Measurements from ENCODE around the gene SRPK2. TPM values are rescaled to one million over a fixed set of nuclear protein-coding genes. Genes with fewer than 3 reads are reported as not detected.

SRPK2 gene
- total and polyA plus RNA-seq, 4 donors: 7.8 to 19.7 (median 16.7) TPM

GRCh38 chr7:105297309-105297708, 91.4 kb downstream of the SRPK2 start:
- H3K4me3 ChIP-seq (ENCODE audit: low read depth in 1 of 3, low read length in 3 of 3): no peak overlapping the region
- no peaks in the 10 kb centered on the region for H3K4me1 ChIP-seq (ENCODE audit: control insufficient read depth in 4 of 4, insufficient read depth in 4 of 4, low read length in 3 of 4)
- peaks cover 0 to 2% (median 0%) of the 10 kb centered on the region in 4 donors for H3K36me3 ChIP-seq (ENCODE audit: control insufficient read depth in 4 of 4, insufficient read depth in 3 of 4, low read depth in 1 of 4, low read length in 3 of 4)
- H3K27me3 ChIP-seq (ENCODE audit: control insufficient read depth in 4 of 4, insufficient read depth in 4 of 4, low read length in 3 of 4): no peaks in the 10 kb centered on the region
- H3K9me3 ChIP-seq (ENCODE audit: control insufficient read depth in 4 of 4, low read length in 3 of 4): no peaks in the 10 kb centered on the region
- WGBS: 97% methylated on average over 5 of the region's 5 CpGs
- TF ChIP-seq, protein P1, sequence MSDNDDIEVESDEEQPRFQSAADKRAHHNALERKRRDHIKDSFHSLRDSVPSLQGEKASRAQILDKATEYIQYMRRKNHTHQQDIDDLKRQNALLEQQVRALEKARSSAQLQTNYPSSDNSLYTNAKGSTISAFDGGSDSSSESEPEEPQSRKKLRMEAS (IDR thresholded peaks at IDR 0.05): no peak
- TF ChIP-seq REST (IDR thresholded peaks at IDR 0.05): no peak
- TF ChIP-seq HNF4A (conservative IDR thresholded peaks at IDR 0.05): no peak
- TF ChIP-seq YY1 (IDR thresholded peaks at IDR 0.05): no peak
- TF ChIP-seq RAD21 (IDR thresholded peaks at IDR 0.05): no peak
- no peak for TF ChIP-seq FOXA1 (IDR thresholded peaks at IDR 0.05)
- TF ChIP-seq JUND (IDR thresholded peaks at IDR 0.05): no peak
- TF ChIP-seq RXRA (IDR thresholded peaks at IDR 0.05): no peak
- no peak for TF ChIP-seq TAF1 (conservative IDR thresholded peaks at IDR 0.05)
- TF ChIP-seq HNF4G (IDR thresholded peaks at IDR 0.05): no peak
- TF ChIP-seq EGR1 (IDR thresholded peaks at IDR 0.05; ENCODE audit: low read depth in 2 of 2): no peak
- no peak for TF ChIP-seq FOXA2 (IDR thresholded peaks at IDR 0.05)
- no peak for TF ChIP-seq ZBTB33 (IDR thresholded peaks at IDR 0.05)
- no peak for TF ChIP-seq CTCF (IDR thresholded peaks at IDR 0.05; ENCODE audit: low read depth, low read length, missing input control)
- no peak for TF ChIP-seq NR2F2 (IDR thresholded peaks at IDR 0.05)
- no peak for TF ChIP-seq SP1 (IDR thresholded peaks at IDR 0.05)
- no peak for TF ChIP-seq ATF3 (IDR thresholded peaks at IDR 0.05)
- no peak overlapping the region for H3K9ac ChIP-seq (ENCODE audit: low read depth in 1 of 2, low read length in 2 of 2)
- no peak overlapping the region for H3K27ac ChIP-seq (ENCODE audit: low read depth in 1 of 2, low read length in 2 of 2)
- DNase-seq (ENCODE audit: low spot score): no peak

- Histone ChIP-seq H3K4me1 (ENCODE audit: control insufficient read depth in 4 of 4, insufficient read depth in 4 of 4, low read length in 3 of 4) (no peaks in the 10 kb centered on the region), H3K4me3 (ENCODE audit: low read depth in 1 of 3, low read length in 3 of 3) (no peak overlapping the region), H3K27ac (ENCODE audit: low read depth in 1 of 2, low read length in 2 of 2) (no peak overlapping the region), H3K36me3 (ENCODE audit: control insufficient read depth in 4 of 4, insufficient read depth in 3 of 4, low read depth in 1 of 4, low read length in 3 of 4) (peaks cover 0 to 2% (median 0%) of the 10 kb centered on the region in 4 donors), H3K9ac (ENCODE audit: low read depth in 1 of 2, low read length in 2 of 2) (no peak overlapping the region), H3K27me3 (ENCODE audit: control insufficient read depth in 4 of 4, insufficient read depth in 4 of 4, low read length in 3 of 4) (no peaks in the 10 kb centered on the region), H3K9me3 (ENCODE audit: control insufficient read depth in 4 of 4, low read length in 3 of 4) (no peaks in the 10 kb centered on the region)
- DNase-seq (ENCODE audit: low spot score): no peak
- TF ChIP-seq ZBTB33 (IDR thresholded peaks at IDR 0.05): no peak
- TF ChIP-seq HNF4A (conservative IDR thresholded peaks at IDR 0.05): no peak
- no peak for TF ChIP-seq YY1 (IDR thresholded peaks at IDR 0.05)
- TF ChIP-seq RAD21 (IDR thresholded peaks at IDR 0.05): no peak
- TF ChIP-seq ATF3 (IDR thresholded peaks at IDR 0.05): no peak
- TF ChIP-seq SP1 (IDR thresholded peaks at IDR 0.05): no peak
- TF ChIP-seq TAF1 (conservative IDR thresholded peaks at IDR 0.05): no peak
- no peak for TF ChIP-seq HNF4G (IDR thresholded peaks at IDR 0.05)
- no peak for TF ChIP-seq GABPA (IDR thresholded peaks at IDR 0.05 in 1 of 2, conservative IDR thresholded peaks at IDR 0.05 in 1 of 2)
- no peak for TF ChIP-seq JUND (IDR thresholded peaks at IDR 0.05)
- no peak for TF ChIP-seq FOXA1 (IDR thresholded peaks at IDR 0.05)
- TF ChIP-seq EGR1 (IDR thresholded peaks at IDR 0.05; ENCODE audit: low read depth in 2 of 2): no peak
- no peak for TF ChIP-seq REST (IDR thresholded peaks at IDR 0.05)
Measured at GRCh38 chr7:105296491-105296890, 92.2 kb downstream of the SRPK2 start.
